Upper lobe of left lung (tissue), 4 donors: Measurements from ENCODE around the gene GPATCH8.

Experiments
- POLR2A ChIP-seq, 4 donors: fragments of 450-650 bp; IDR thresholded peaks; one replicate each; pipeline ENCODE4 v1.5.1; 2016 to 2017; ENCODE audit warnings: antibody characterized with exemption in 4 of 4, mild to moderate bottlenecking in 2 of 4
- POLR2AphosphoS5 ChIP-seq, 2 donors: sonication (generic); formaldehyde crosslinking; IDR thresholded peaks; one replicate each; pipeline ENCODE4 v1.5.1; 2017; ENCODE audit warnings: antibody characterized with exemption in 2 of 2
- TF ChIP-seq, protein P1 (sequence below), 6 experiments: fragments of 450-650 bp in 4 of 6; fragments of 200-600 bp in 2 of 6; sonication (generic) in 2 of 6; IDR thresholded peaks; one replicate each; pipeline ENCODE4 v1.5.1; 2016 to 2019; ENCODE audit warnings: antibody characterized with exemption in 6 of 6

DNA sequence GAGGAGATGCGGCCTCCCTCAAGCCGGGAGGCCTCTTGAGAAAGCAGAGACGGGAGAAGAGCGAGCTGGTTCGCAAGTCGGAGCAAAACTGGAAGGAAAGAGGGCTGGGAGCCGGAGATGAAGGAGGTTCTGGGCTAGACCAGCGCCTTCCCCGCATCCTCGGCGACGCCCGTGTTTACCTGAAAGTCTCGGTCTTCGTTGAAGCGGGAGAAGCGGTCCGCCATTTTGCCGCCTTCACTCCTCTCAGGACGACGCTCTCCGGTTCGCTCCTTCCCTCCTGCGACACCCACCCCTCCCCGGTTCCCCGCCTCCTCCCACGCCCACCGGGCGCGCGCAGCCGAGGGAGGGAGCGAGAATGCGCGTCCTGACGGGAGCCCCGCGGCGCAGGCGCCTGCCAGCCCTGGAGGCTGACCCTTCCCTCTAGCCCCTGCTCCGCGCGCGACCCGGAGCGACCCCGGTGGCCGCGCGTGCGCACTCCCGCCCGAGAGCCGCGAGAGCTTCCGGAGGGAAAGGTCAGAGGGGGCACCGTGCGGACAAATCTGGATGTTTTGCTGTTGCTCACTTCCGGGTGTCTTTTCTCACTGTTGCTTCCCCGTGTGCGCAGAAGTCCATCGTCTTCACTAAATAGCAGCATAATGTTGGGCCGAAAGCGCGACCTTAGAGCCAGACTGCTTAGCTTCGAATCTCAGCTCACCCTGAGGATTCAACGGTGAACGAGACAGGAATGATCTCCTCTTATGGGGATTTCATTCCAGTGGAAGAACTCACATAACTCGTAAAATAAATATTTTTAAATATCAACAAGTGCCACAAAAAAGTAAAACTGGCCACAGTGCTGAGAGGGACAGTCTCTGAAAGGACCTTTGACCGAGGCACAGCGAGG is at the start of gene GPATCH8:
- TF ChIP-seq, protein P1, sequence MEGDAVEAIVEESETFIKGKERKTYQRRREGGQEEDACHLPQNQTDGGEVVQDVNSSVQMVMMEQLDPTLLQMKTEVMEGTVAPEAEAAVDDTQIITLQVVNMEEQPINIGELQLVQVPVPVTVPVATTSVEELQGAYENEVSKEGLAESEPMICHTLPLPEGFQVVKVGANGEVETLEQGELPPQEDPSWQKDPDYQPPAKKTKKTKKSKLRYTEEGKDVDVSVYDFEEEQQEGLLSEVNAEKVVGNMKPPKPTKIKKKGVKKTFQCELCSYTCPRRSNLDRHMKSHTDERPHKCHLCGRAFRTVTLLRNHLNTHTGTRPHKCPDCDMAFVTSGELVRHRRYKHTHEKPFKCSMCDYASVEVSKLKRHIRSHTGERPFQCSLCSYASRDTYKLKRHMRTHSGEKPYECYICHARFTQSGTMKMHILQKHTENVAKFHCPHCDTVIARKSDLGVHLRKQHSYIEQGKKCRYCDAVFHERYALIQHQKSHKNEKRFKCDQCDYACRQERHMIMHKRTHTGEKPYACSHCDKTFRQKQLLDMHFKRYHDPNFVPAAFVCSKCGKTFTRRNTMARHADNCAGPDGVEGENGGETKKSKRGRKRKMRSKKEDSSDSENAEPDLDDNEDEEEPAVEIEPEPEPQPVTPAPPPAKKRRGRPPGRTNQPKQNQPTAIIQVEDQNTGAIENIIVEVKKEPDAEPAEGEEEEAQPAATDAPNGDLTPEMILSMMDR (IDR thresholded peaks at IDR 0.05): peak in 2 of 6 experiments; percentile 7 to 36
- TF ChIP-seq POLR2A (IDR thresholded peaks at IDR 0.05) (peak in 3 of 4 donors; percentile 55 to 84 (median 75)), POLR2AphosphoS5 (IDR thresholded peaks at IDR 0.05) (peak; percentile 85 to 90)
